ENCODE results near the gene ROBO4. TPM values are rescaled to one million over a fixed set of nuclear protein-coding genes. Genes with fewer than 3 reads are reported as not detected.

Gene ROBO4
- total and polyA plus RNA-seq, 9 donors: 17.8 to 40.7 (median 31.0) TPM

GRCh38 chr11:124920356-124920755 lies 22.7 kb upstream of the ROBO4 start:
- Histone ChIP-seq H3K36me3 (ENCODE audit: control insufficient read depth, insufficient read depth, low read length) (no peaks in the 10 kb centered on the region), H3K4me3 (ENCODE audit: low read length) (no peak overlapping the region), H3K9me3 (replicated peaks; ENCODE audit: control insufficient read depth, low read depth, low read length) (no peaks in the 10 kb centered on the region), H3K27ac (ENCODE audit: low read length) (peak overlapping the region; percentile 67), H3K27me3 (ENCODE audit: control insufficient read depth, insufficient read depth, low read length) (peaks cover 4% of the 10 kb centered on the region), H3K4me1 (ENCODE audit: control insufficient read depth, insufficient read depth, low read length) (peaks cover 33% of the 10 kb centered on the region)
- no peak for DNase-seq
- 79% methylated on average over 3 of the region's 5 CpGs for WGBS (ENCODE audit: insufficient coverage)

GRCh38 chr11:124919898-124920297 lies 22.2 kb upstream of the ROBO4 start:
- H3K9me3 ChIP-seq (replicated peaks; ENCODE audit: control insufficient read depth, low read depth, low read length): no peaks in the 10 kb centered on the region
- no CpG with 5 or more reads among the region's 2 CpGs for WGBS (ENCODE audit: insufficient coverage)
- H3K27ac ChIP-seq (ENCODE audit: low read length): peak overlapping the region; percentile 67
- peak; percentile 55 for DNase-seq
- no peak overlapping the region for H3K4me3 ChIP-seq (ENCODE audit: low read length)
- H3K36me3 ChIP-seq (ENCODE audit: control insufficient read depth, insufficient read depth, low read length): no peaks in the 10 kb centered on the region
- H3K27me3 ChIP-seq (ENCODE audit: control insufficient read depth, insufficient read depth, low read length): peaks cover 4% of the 10 kb centered on the region
- peaks cover 33% of the 10 kb centered on the region for H3K4me1 ChIP-seq (ENCODE audit: control insufficient read depth, insufficient read depth, low read length)

- peaks cover 33% of the 10 kb centered on the region for H3K4me1 ChIP-seq (ENCODE audit: control insufficient read depth, insufficient read depth, low read length)
- H3K27me3 ChIP-seq (ENCODE audit: control insufficient read depth, insufficient read depth, low read length): peaks cover 4% of the 10 kb centered on the region
- no peak for DNase-seq
- peak within 1 kb of the TSS; percentile 67 for H3K27ac ChIP-seq (ENCODE audit: low read length)
- H3K4me3 ChIP-seq (ENCODE audit: low read length): no peak within 1 kb of the TSS
- no peaks in the 10 kb centered on the region for H3K36me3 ChIP-seq (ENCODE audit: control insufficient read depth, insufficient read depth, low read length)
- 93% methylated on average over 3 of the region's 3 CpGs for WGBS (ENCODE audit: insufficient coverage)
- no peaks in the 10 kb centered on the region for H3K9me3 ChIP-seq (replicated peaks; ENCODE audit: control insufficient read depth, low read depth, low read length)
These were observed 21.3 kb upstream of the ROBO4 start, which contains the start of gene HEPN1 for GRCh38 chr11:124918950-124919349. HEPN1 (plus strand) TSS chr11:124919250.

GRCh38 chr11:124917115-124917637 lies 19.5 kb upstream of the ROBO4 start:
- Histone ChIP-seq H3K27ac (ENCODE audit: low read length) (peak overlapping the region; percentile 67), H3K4me1 (ENCODE audit: control insufficient read depth, insufficient read depth, low read length) (peaks cover 33% of the 10 kb centered on the region), H3K9me3 (replicated peaks; ENCODE audit: control insufficient read depth, low read depth, low read length) (peaks cover 2% of the 10 kb centered on the region), H3K27me3 (ENCODE audit: control insufficient read depth, insufficient read depth, low read length) (peaks cover 4% of the 10 kb centered on the region), H3K36me3 (ENCODE audit: control insufficient read depth, insufficient read depth, low read length) (no peaks in the 10 kb centered on the region), H3K4me3 (ENCODE audit: low read length) (no peak overlapping the region)
- peak; percentile 72 for DNase-seq
- no CpG with 5 or more reads among the region's 6 CpGs for WGBS (ENCODE audit: insufficient coverage)

- peak overlapping the region; percentile 53 for H3K27ac ChIP-seq (ENCODE audit: low read length)
- H3K36me3 ChIP-seq (ENCODE audit: control insufficient read depth, insufficient read depth, low read length): no peaks in the 10 kb centered on the region
- peaks cover 30% of the 10 kb centered on the region for H3K4me1 ChIP-seq (ENCODE audit: control insufficient read depth, insufficient read depth, low read length)
- H3K9me3 ChIP-seq (replicated peaks; ENCODE audit: control insufficient read depth, low read depth, low read length): peaks cover 4% of the 10 kb centered on the region
- DNase-seq: no peak
- H3K4me3 ChIP-seq (ENCODE audit: low read length): no peak overlapping the region
- H3K27me3 ChIP-seq (ENCODE audit: control insufficient read depth, insufficient read depth, low read length): peaks cover 1% of the 10 kb centered on the region
These were observed 18.7 kb upstream of the ROBO4 start for GRCh38 chr11:124916370-124916710.

GRCh38 chr11:124915541-124916369 lies 18.1 kb upstream of the ROBO4 start:
- Histone ChIP-seq H3K4me1 (ENCODE audit: control insufficient read depth, insufficient read depth, low read length) (peaks cover 29% of the 10 kb centered on the region), H3K27ac (ENCODE audit: low read length) (no peak overlapping the region), H3K9me3 (replicated peaks; ENCODE audit: control insufficient read depth, low read depth, low read length) (peaks cover 6% of the 10 kb centered on the region), H3K4me3 (ENCODE audit: low read length) (no peak overlapping the region), H3K27me3 (ENCODE audit: control insufficient read depth, insufficient read depth, low read length) (no peaks in the 10 kb centered on the region), H3K36me3 (ENCODE audit: control insufficient read depth, insufficient read depth, low read length) (no peaks in the 10 kb centered on the region)
- 87% methylated on average over 3 of the region's 3 CpGs for WGBS (ENCODE audit: insufficient coverage)
- DNase-seq: no peak

GRCh38 chr11:124902616-124903015 lies 5.0 kb upstream of the ROBO4 start:
- no peaks in the 10 kb centered on the region for H3K36me3 ChIP-seq (ENCODE audit: control insufficient read depth, insufficient read depth, low read length)
- no peak overlapping the region for H3K4me3 ChIP-seq (ENCODE audit: low read length)
- H3K9me3 ChIP-seq (replicated peaks; ENCODE audit: control insufficient read depth, low read depth, low read length): no peaks in the 10 kb centered on the region
- H3K27ac ChIP-seq (ENCODE audit: low read length): no peak overlapping the region
- DNase-seq: no peak
- no peaks in the 10 kb centered on the region for H3K27me3 ChIP-seq (ENCODE audit: control insufficient read depth, insufficient read depth, low read length)
- no CpG with 5 or more reads among the region's 1 CpG for WGBS (ENCODE audit: insufficient coverage)
- peaks cover 36% of the 10 kb centered on the region for H3K4me1 ChIP-seq (ENCODE audit: control insufficient read depth, insufficient read depth, low read length)

- 79% methylated on average over 2 of the region's 5 CpGs for WGBS (ENCODE audit: insufficient coverage)
- H3K4me1 ChIP-seq (ENCODE audit: control insufficient read depth, insufficient read depth, low read length): peaks cover 57% of the 10 kb centered on the region
- peak; percentile 60 for DNase-seq
- H3K4me3 ChIP-seq (ENCODE audit: low read length): no peak overlapping the region
- H3K36me3 ChIP-seq (ENCODE audit: control insufficient read depth, insufficient read depth, low read length): peaks cover under 1% of the 10 kb centered on the region
- no peaks in the 10 kb centered on the region for H3K9me3 ChIP-seq (replicated peaks; ENCODE audit: control insufficient read depth, low read depth, low read length)
- H3K27me3 ChIP-seq (ENCODE audit: control insufficient read depth, insufficient read depth, low read length): no peaks in the 10 kb centered on the region
- H3K27ac ChIP-seq (ENCODE audit: low read length): peak overlapping the region; percentile 92
These were observed 2.8 kb upstream of the ROBO4 start for GRCh38 chr11:124900464-124900863.

- H3K27ac ChIP-seq (ENCODE audit: low read length): peak overlapping the region; percentile 92
- 61% methylated on average over 5 of the region's 6 CpGs for WGBS (ENCODE audit: insufficient coverage)
These were observed 1.9 kb upstream of the ROBO4 start for GRCh38 chr11:124899383-124900145.

GRCh38 chr11:124898711-124899110 lies 1.0 kb upstream of the ROBO4 start:
- H3K4me1 ChIP-seq (ENCODE audit: control insufficient read depth, insufficient read depth, low read length): peaks cover 70% of the 10 kb centered on the region
- no peak overlapping the region for H3K4me3 ChIP-seq (ENCODE audit: low read length)
- peak; percentile 84 for DNase-seq
- no peaks in the 10 kb centered on the region for H3K9me3 ChIP-seq (replicated peaks; ENCODE audit: control insufficient read depth, low read depth, low read length)
- peak overlapping the region; percentile 92 for H3K27ac ChIP-seq (ENCODE audit: low read length)
- peaks cover 9% of the 10 kb centered on the region for H3K36me3 ChIP-seq (ENCODE audit: control insufficient read depth, insufficient read depth, low read length)
- 13% methylated on average over 5 of the region's 5 CpGs for WGBS (ENCODE audit: insufficient coverage)
- no peaks in the 10 kb centered on the region for H3K27me3 ChIP-seq (ENCODE audit: control insufficient read depth, insufficient read depth, low read length)

More at GRCh38 chr11:124899383-124900145, 1.9 kb upstream of the ROBO4 start:
- H3K4me1 ChIP-seq (ENCODE audit: control insufficient read depth, insufficient read depth, low read length): peaks cover 65% of the 10 kb centered on the region
- no peaks in the 10 kb centered on the region for H3K9me3 ChIP-seq (replicated peaks; ENCODE audit: control insufficient read depth, low read depth, low read length)
- no peak overlapping the region for H3K4me3 ChIP-seq (ENCODE audit: low read length)
- no peak for DNase-seq
- peaks cover 7% of the 10 kb centered on the region for H3K36me3 ChIP-seq (ENCODE audit: control insufficient read depth, insufficient read depth, low read length)
- H3K27me3 ChIP-seq (ENCODE audit: control insufficient read depth, insufficient read depth, low read length): no peaks in the 10 kb centered on the region

All from muscle of leg (tissue), 11 donors.